Measurements from ENCODE around the gene ZFHX3.

The ZFHX3 gene

GRCh38 chr16:72814226-72814625, 233.7 kb downstream of the ZFHX3 start:
- no peak for DNase-seq

- DNase-seq, result no peak
Observed at GRCh38 chr16:72812672-72813071, 235.3 kb downstream of the ZFHX3 start.

GRCh38 chr16:72811876-72812275, 236.1 kb downstream of the ZFHX3 start:
- DNase-seq, result no peak

- DNase-seq, result no peak
Observed at GRCh38 chr16:72811188-72811720, 236.7 kb downstream of the ZFHX3 start.

GRCh38 chr16:72810480-72810879, 237.4 kb downstream of the ZFHX3 start:
- DNase-seq, result no peak

- DNase-seq, result no peak
Observed at GRCh38 chr16:72809446-72809845, 238.5 kb downstream of the ZFHX3 start.

GRCh38 chr16:72808754-72809153, 239.2 kb downstream of the ZFHX3 start:
- DNase-seq, result no peak

- DNase-seq, result no peak
Observed at GRCh38 chr16:72807245-72807644, 240.7 kb downstream of the ZFHX3 start.

- no peak for DNase-seq
Observed at GRCh38 chr16:72805486-72805885, 242.4 kb downstream of the ZFHX3 start.

GRCh38 chr16:72800524-72801161, 247.3 kb downstream of the ZFHX3 start:
- DNase-seq, result no peak

GRCh38 chr16:72798264-72798663, 249.7 kb downstream of the ZFHX3 start:
- no peak for DNase-seq

- DNase-seq, result no peak
Observed at GRCh38 chr16:72797621-72798020, 250.3 kb downstream of the ZFHX3 start.

GRCh38 chr16:72796222-72796621, 251.7 kb downstream of the ZFHX3 start:
- DNase-seq, result no peak

- no peak for DNase-seq
Observed at GRCh38 chr16:72794986-72795385, 252.9 kb downstream of the ZFHX3 start.

- DNase-seq, result no peak
Observed at GRCh38 chr16:72794319-72794718, 253.6 kb downstream of the ZFHX3 start.

- DNase-seq, result no peak
Observed at GRCh38 chr16:72793716-72794115, 254.2 kb downstream of the ZFHX3 start.

GRCh38 chr16:72793017-72793416, 254.9 kb downstream of the ZFHX3 start:
- no peak for DNase-seq

GRCh38 chr16:72791786-72792185, 256.1 kb downstream of the ZFHX3 start:
- no peak for DNase-seq

- DNase-seq, result no peak
Observed at GRCh38 chr16:72789921-72790320, 258.0 kb downstream of the ZFHX3 start.

- DNase-seq, result no peak
Observed at GRCh38 chr16:72789465-72789864, 258.5 kb downstream of the ZFHX3 start.

GRCh38 chr16:72788269-72788809, 259.6 kb downstream of the ZFHX3 start:
- peak; percentile 2 for DNase-seq

- peak; percentile 51 for DNase-seq
Observed at GRCh38 chr16:72787514-72788268, 260.2 kb downstream of the ZFHX3 start.

- no peak for DNase-seq
Observed at GRCh38 chr16:72787130-72787513, 260.8 kb downstream of the ZFHX3 start.

- DNase-seq, result no peak
Observed at GRCh38 chr16:72786606-72787005, 261.3 kb downstream of the ZFHX3 start.

Measured in GOT3 (cell line).